Measurements from ENCODE around the gene TCHP.
A peak's percentile ranks its signal among the peaks of the same experiment; 100 is the strongest.

Gene TCHP

DNA sequence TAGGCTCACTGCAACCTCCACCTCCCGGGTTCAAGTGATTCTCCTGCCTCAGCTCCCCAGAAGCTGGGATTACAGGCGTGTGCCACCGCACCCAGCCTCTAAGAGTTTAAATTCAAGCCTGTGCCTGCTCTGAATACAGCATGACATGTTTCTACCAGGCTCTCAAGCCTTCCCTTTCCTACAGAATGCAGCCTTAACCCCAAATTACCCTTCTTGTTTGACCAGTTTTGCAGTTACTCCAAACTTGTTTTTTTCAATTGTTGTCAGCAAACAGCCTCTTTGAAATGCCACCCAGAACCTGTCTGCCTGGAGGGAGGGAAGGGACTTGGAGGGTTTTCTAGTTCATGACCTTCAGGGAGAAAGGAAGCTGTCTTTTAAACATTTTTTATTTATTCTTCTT lies 35.2 kb upstream of the TCHP start:
- Histone ChIP-seq H3K36me3 (ENCODE audit: control insufficient read depth in 2 of 2, insufficient read depth in 2 of 2, low read length in 2 of 2) (peaks cover 0 to 7% of the 10 kb centered on the region in 2 donors), H3K9me3 (ENCODE audit: control insufficient read depth in 2 of 2, low read length in 2 of 2) (no peaks in the 10 kb centered on the region), H3K27me3 (ENCODE audit: control insufficient read depth in 1 of 2, insufficient read depth in 2 of 2, low read length in 2 of 2) (no peaks in the 10 kb centered on the region), H3K4me1 (ENCODE audit: control insufficient read depth, insufficient read depth, low read length) (peaks cover 4% of the 10 kb centered on the region), H3K27ac (ENCODE audit: low read length) (no peak overlapping the region), H3K4me3 (ENCODE audit: low read length in 2 of 2) (no peak overlapping the region), H3K9ac (ENCODE audit: low read length in 2 of 2) (no peak overlapping the region)

DNA sequence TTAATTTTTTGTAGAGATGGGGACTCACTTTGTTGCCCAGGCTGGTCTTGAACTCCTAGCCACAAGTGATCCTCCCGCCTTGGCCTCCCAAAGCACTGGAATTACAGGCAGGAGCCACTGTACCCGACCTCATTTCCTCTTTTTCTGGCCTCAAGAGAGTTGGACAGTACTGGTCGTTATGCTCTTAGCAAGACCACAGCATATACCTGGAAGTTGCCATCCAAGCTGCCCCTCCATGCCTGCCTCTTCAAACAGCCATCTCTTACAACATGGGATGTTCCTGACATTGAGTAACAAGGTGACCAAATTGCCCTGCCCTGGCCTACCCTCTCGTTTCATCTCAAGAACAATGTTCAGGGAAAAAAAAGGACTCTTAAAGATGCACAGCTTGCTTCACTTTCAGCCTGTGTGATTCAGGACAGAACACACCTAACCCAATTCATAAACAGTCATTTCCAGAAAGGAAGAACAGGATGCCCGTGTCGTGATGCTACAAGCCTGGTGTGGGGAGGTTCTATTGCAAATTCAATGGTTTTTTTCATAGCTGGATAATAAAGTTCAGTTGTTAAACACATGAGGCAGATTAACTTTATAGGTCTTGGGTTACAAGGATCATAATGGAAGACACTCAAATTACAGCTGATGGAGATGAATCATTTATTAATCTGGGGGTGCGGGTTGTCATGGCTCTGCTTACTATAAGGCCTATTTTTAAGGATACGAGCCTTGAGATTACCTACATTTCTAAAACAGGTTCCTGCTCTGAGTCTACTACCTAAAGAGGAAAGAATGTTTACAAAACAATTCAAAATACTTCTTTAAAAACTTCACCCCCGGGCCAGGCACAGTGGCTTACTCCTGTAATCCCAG lies 31.7 kb upstream of the TCHP start:
- H3K36me3 ChIP-seq (ENCODE audit: control insufficient read depth in 2 of 2, insufficient read depth in 2 of 2, low read length in 2 of 2), result peaks cover 0 to 2% of the 10 kb centered on the region in 2 donors
- H3K27ac ChIP-seq (ENCODE audit: low read length), result no peak overlapping the region
- no peak overlapping the region for H3K9ac ChIP-seq (ENCODE audit: low read length in 2 of 2)
- peaks cover 4% of the 10 kb centered on the region for H3K4me1 ChIP-seq (ENCODE audit: control insufficient read depth, insufficient read depth, low read length)
- H3K27me3 ChIP-seq (ENCODE audit: control insufficient read depth in 1 of 2, insufficient read depth in 2 of 2, low read length in 2 of 2), result no peaks in the 10 kb centered on the region
- no peak overlapping the region for H3K4me3 ChIP-seq (ENCODE audit: low read length in 2 of 2)
- no peaks in the 10 kb centered on the region for H3K9me3 ChIP-seq (ENCODE audit: control insufficient read depth in 2 of 2, low read length in 2 of 2)

DNA sequence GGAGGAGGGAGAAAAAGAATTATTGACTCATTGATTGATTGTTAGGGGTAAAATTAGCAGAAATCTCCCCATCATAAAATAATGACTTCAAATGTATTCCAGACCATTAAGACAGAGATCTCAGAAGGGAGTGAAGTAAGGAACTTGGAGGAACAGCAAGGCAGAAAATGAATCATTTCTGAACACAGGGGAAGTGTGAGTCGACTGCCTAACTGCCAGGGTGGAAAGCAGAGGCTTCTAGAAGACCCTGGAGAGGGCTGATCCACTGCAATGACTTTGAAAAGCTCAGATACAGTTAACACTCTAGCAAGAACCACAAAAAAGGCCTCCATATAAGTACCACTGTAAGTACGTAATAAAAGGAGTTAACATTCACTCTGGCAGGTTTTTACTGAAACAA lies 29.4 kb upstream of the TCHP start:
- H3K4me3 ChIP-seq (ENCODE audit: low read length in 2 of 2), result no peak overlapping the region
- no peak overlapping the region for H3K27ac ChIP-seq (ENCODE audit: low read length)

DNA sequence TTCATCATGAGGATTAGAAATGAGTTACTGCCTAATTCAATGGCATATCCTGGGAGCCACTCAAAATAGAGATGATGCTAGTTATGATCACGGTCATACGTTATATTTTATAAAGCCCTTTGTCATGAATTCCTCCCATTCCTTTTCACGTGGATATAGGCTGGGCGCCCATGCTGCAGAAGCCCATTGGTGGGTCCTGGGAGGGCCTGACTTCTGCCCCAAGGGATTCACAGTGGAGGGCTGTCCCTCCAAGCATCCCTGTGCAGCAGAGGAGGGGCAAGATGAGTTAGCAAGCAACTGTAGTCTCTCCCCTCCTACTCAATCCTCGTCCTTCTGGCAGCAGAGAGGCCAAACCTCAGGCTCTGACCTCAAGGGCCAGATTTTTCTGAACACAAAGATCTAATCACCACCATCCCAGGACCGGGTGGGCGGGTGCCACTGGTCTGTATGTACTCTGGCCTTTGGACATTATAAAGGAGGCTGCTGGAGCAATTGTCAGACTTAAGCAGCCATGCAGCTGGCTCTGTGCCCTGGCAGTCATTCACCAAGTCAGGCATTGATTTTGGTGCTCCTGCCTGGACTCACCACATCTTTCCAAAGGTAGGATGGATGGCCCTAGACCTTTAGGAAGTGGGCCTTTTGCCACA lies 28.3 kb upstream of the TCHP start:
- H3K4me3 ChIP-seq (ENCODE audit: low read length in 2 of 2), result no peak overlapping the region

More for the DNA sequence above, 29.4 kb upstream of the TCHP start:
- no peaks in the 10 kb centered on the region for H3K27me3 ChIP-seq (ENCODE audit: control insufficient read depth in 1 of 2, insufficient read depth in 2 of 2, low read length in 2 of 2)
- H3K9ac ChIP-seq (ENCODE audit: low read length in 2 of 2), result no peak overlapping the region
- H3K36me3 ChIP-seq (ENCODE audit: control insufficient read depth in 2 of 2, insufficient read depth in 2 of 2, low read length in 2 of 2), result peaks cover 0 to 2% of the 10 kb centered on the region in 2 donors
- no peaks in the 10 kb centered on the region for H3K9me3 ChIP-seq (ENCODE audit: control insufficient read depth in 2 of 2, low read length in 2 of 2)
- no peaks in the 10 kb centered on the region for H3K4me1 ChIP-seq (ENCODE audit: control insufficient read depth, insufficient read depth, low read length)

GRCh38 chr12:109873653-109874052 lies 26.4 kb upstream of the TCHP start:
- H3K9me3 ChIP-seq (ENCODE audit: control insufficient read depth in 2 of 2, low read length in 2 of 2), result no peaks in the 10 kb centered on the region
- H3K27me3 ChIP-seq (ENCODE audit: control insufficient read depth in 1 of 2, insufficient read depth in 2 of 2, low read length in 2 of 2), result no peaks in the 10 kb centered on the region
- H3K4me3 ChIP-seq (ENCODE audit: low read length in 2 of 2), result no peak overlapping the region
- H3K4me1 ChIP-seq (ENCODE audit: control insufficient read depth, insufficient read depth, low read length), result peaks cover 8% of the 10 kb centered on the region
- H3K27ac ChIP-seq (ENCODE audit: low read length), result no peak overlapping the region
- H3K36me3 ChIP-seq (ENCODE audit: control insufficient read depth in 2 of 2, insufficient read depth in 2 of 2, low read length in 2 of 2), result peaks cover 0 to 2% of the 10 kb centered on the region in 2 donors
- no peak overlapping the region for H3K9ac ChIP-seq (ENCODE audit: low read length in 2 of 2)

More for the DNA sequence above, 28.3 kb upstream of the TCHP start:
- Histone ChIP-seq H3K4me1 (ENCODE audit: control insufficient read depth, insufficient read depth, low read length) (no peaks in the 10 kb centered on the region), H3K9ac (ENCODE audit: low read length in 2 of 2) (no peak overlapping the region), H3K9me3 (ENCODE audit: control insufficient read depth in 2 of 2, low read length in 2 of 2) (no peaks in the 10 kb centered on the region), H3K36me3 (ENCODE audit: control insufficient read depth in 2 of 2, insufficient read depth in 2 of 2, low read length in 2 of 2) (peaks cover 0 to 2% of the 10 kb centered on the region in 2 donors), H3K27ac (ENCODE audit: low read length) (no peak overlapping the region), H3K27me3 (ENCODE audit: control insufficient read depth in 1 of 2, insufficient read depth in 2 of 2, low read length in 2 of 2) (no peaks in the 10 kb centered on the region)

DNA sequence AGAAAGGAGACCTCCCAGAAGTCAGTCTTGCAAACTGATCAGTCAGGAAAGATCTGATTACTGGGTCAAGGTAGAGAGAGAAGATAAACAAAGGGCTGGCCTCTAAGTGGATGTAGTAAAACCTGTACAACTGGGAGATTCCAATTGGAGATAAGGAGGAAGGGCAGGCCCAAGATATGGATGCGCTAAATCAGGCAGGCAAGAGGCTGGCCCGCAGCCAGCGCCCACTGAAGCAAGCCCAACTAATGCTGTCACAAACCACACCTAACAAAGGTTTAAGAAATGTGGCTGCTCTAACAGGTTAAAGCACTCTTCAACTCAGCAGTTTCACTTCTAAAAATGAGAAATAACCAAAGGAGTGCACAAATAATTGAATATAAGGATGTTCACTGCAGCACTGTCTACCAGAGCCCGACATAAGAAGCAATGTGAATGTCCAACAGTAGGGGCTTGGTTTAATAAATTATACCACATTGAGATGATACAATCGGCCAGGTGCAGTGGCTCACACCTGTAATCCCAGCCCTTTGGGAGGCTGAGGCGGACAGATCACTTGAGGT lies 24.4 kb upstream of the TCHP start:
- H3K27ac ChIP-seq (ENCODE audit: low read length), result no peak overlapping the region
- H3K4me1 ChIP-seq (ENCODE audit: control insufficient read depth, insufficient read depth, low read length), result peaks cover 20% of the 10 kb centered on the region
- no peak overlapping the region for H3K9ac ChIP-seq (ENCODE audit: low read length in 2 of 2)
- no peak overlapping the region for H3K4me3 ChIP-seq (ENCODE audit: low read length in 2 of 2)
- H3K36me3 ChIP-seq (ENCODE audit: control insufficient read depth in 2 of 2, insufficient read depth in 2 of 2, low read length in 2 of 2), result peaks cover 0 to 2% of the 10 kb centered on the region in 2 donors
- no peaks in the 10 kb centered on the region for H3K27me3 ChIP-seq (ENCODE audit: control insufficient read depth in 1 of 2, insufficient read depth in 2 of 2, low read length in 2 of 2)
- no peaks in the 10 kb centered on the region for H3K9me3 ChIP-seq (ENCODE audit: control insufficient read depth in 2 of 2, low read length in 2 of 2)

DNA sequence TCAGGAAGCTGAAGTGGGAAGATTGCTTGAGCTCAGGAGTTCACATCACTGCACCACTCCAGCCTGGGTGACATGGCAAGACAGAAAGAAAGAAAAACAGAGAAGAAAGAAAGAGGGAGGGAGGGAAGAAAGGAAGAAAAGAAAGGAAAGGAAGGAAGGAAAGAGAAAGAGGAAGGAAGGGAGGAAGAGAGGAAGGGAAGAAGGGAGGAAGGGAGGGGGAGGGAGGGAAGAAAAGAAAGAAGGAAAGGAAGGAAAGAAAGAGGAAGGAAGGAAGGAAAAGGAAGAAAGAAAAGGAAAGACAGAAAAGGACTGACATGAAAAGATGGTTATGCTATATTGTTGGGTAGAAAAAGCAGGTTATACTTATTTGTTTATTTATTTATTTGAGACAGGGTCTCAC lies 23.7 kb upstream of the TCHP start:
- Histone ChIP-seq H3K9ac (ENCODE audit: low read length in 2 of 2) (no peak overlapping the region), H3K27me3 (ENCODE audit: control insufficient read depth in 1 of 2, insufficient read depth in 2 of 2, low read length in 2 of 2) (no peaks in the 10 kb centered on the region), H3K27ac (ENCODE audit: low read length) (no peak overlapping the region), H3K4me1 (ENCODE audit: control insufficient read depth, insufficient read depth, low read length) (peaks cover 22% of the 10 kb centered on the region), H3K36me3 (ENCODE audit: control insufficient read depth in 2 of 2, insufficient read depth in 2 of 2, low read length in 2 of 2) (peaks cover 0 to 2% of the 10 kb centered on the region in 2 donors), H3K9me3 (ENCODE audit: control insufficient read depth in 2 of 2, low read length in 2 of 2) (no peaks in the 10 kb centered on the region), H3K4me3 (ENCODE audit: low read length in 2 of 2) (no peak overlapping the region)

- no peak overlapping the region for H3K4me3 ChIP-seq (ENCODE audit: low read length in 2 of 2)
- H3K27ac ChIP-seq (ENCODE audit: low read length), result no peak overlapping the region
- no peak overlapping the region for H3K9ac ChIP-seq (ENCODE audit: low read length in 2 of 2)
- no peaks in the 10 kb centered on the region for H3K27me3 ChIP-seq (ENCODE audit: control insufficient read depth in 1 of 2, insufficient read depth in 2 of 2, low read length in 2 of 2)
- H3K36me3 ChIP-seq (ENCODE audit: control insufficient read depth in 2 of 2, insufficient read depth in 2 of 2, low read length in 2 of 2), result no peaks in the 10 kb centered on the region
- H3K4me1 ChIP-seq (ENCODE audit: control insufficient read depth, insufficient read depth, low read length), result peaks cover 22% of the 10 kb centered on the region
- H3K9me3 ChIP-seq (ENCODE audit: control insufficient read depth in 2 of 2, low read length in 2 of 2), result no peaks in the 10 kb centered on the region
Observed at GRCh38 chr12:109877504-109878246, 22.4 kb upstream of the TCHP start.

- Histone ChIP-seq H3K9me3 (ENCODE audit: control insufficient read depth in 2 of 2, low read length in 2 of 2) (no peaks in the 10 kb centered on the region), H3K9ac (ENCODE audit: low read length in 2 of 2) (no peak overlapping the region), H3K27ac (ENCODE audit: low read length) (no peak overlapping the region), H3K4me1 (ENCODE audit: control insufficient read depth, insufficient read depth, low read length) (peaks cover 22% of the 10 kb centered on the region), H3K27me3 (ENCODE audit: control insufficient read depth in 1 of 2, insufficient read depth in 2 of 2, low read length in 2 of 2) (no peaks in the 10 kb centered on the region), H3K36me3 (ENCODE audit: control insufficient read depth in 2 of 2, insufficient read depth in 2 of 2, low read length in 2 of 2) (no peaks in the 10 kb centered on the region), H3K4me3 (ENCODE audit: low read length in 2 of 2) (no peak overlapping the region)
Observed at GRCh38 chr12:109878247-109878625, 21.8 kb upstream of the TCHP start.

- Histone ChIP-seq H3K36me3 (ENCODE audit: control insufficient read depth in 2 of 2, insufficient read depth in 2 of 2, low read length in 2 of 2) (no peaks in the 10 kb centered on the region), H3K9ac (ENCODE audit: low read length in 2 of 2) (peak overlapping the region; percentile 91 to 95), H3K4me1 (ENCODE audit: control insufficient read depth, insufficient read depth, low read length) (peaks cover 22% of the 10 kb centered on the region), H3K27ac (ENCODE audit: low read length) (no peak overlapping the region), H3K27me3 (ENCODE audit: control insufficient read depth in 1 of 2, insufficient read depth in 2 of 2, low read length in 2 of 2) (no peaks in the 10 kb centered on the region), H3K4me3 (ENCODE audit: low read length in 2 of 2) (peak overlapping the region in 1 of 2 donors; percentile 91), H3K9me3 (ENCODE audit: control insufficient read depth in 2 of 2, low read length in 2 of 2) (no peaks in the 10 kb centered on the region)
Observed at GRCh38 chr12:109878749-109879148, 21.3 kb upstream of the TCHP start.

All from stomach smooth muscle (tissue), 2 donors.